Measurements from ENCODE around the gene MYPOP.
A peak's percentile ranks its signal among the peaks of the same experiment; 100 is the strongest.

The MYPOP gene

GRCh38 chr19:45885556-45886426, 16.6 kb downstream of the MYPOP start, which contains the start of gene IRF2BP1:
IRF2BP1 (minus strand) TSS chr19:45886141; CDS start chr19:45885774, 367 bp downstream.
- TF ChIP-seq PAX5 (IDR thresholded peaks at IDR 0.05; ENCODE audit: insufficient read depth, low read length, severe bottlenecking) (no peak), TAF1 (IDR thresholded peaks at IDR 0.05; ENCODE audit: low read depth, low read length) (no peak), POU2F2 (IDR thresholded peaks at IDR 0.05; ENCODE audit: low read depth, low read length) (no peak), POLR2AphosphoS5 (IDR thresholded peaks at IDR 0.05; ENCODE audit: low read depth, low read length) (no peak), POLR2A (IDR thresholded peaks at IDR 0.05; ENCODE audit: low read depth, low read length) (no peak), SPI1 (IDR thresholded peaks at IDR 0.05; ENCODE audit: low read depth, low read length) (no peak)
- DNase-seq (ENCODE audit: insufficient read length, low spot score) (peak; percentile 91), FAIRE-seq (no peak)

GRCh38 chr19:45884682-45885555, 17.5 kb downstream of the MYPOP start:
- FAIRE-seq (no peak), DNase-seq (ENCODE audit: insufficient read length, low spot score) (peak; percentile 57)

GRCh38 chr19:45883881-45884681, 18.3 kb downstream of the MYPOP start:
- TF ChIP-seq TAF1 (IDR thresholded peaks at IDR 0.05; ENCODE audit: low read depth, low read length) (no peak), PAX5 (IDR thresholded peaks at IDR 0.05; ENCODE audit: insufficient read depth, low read length, severe bottlenecking) (no peak), POU2F2 (IDR thresholded peaks at IDR 0.05; ENCODE audit: low read depth, low read length) (no peak), POLR2AphosphoS5 (IDR thresholded peaks at IDR 0.05; ENCODE audit: low read depth, low read length) (no peak), POLR2A (IDR thresholded peaks at IDR 0.05; ENCODE audit: low read depth, low read length) (no peak), SPI1 (IDR thresholded peaks at IDR 0.05; ENCODE audit: low read depth, low read length) (no peak)
- no peak for DNase-seq (ENCODE audit: insufficient read length, low spot score)
- FAIRE-seq, result no peak

More at GRCh38 chr19:45884682-45885555, 17.5 kb downstream of the MYPOP start:
- TF ChIP-seq SPI1 (IDR thresholded peaks at IDR 0.05; ENCODE audit: low read depth, low read length) (no peak), PAX5 (IDR thresholded peaks at IDR 0.05; ENCODE audit: insufficient read depth, low read length, severe bottlenecking) (no peak), TAF1 (IDR thresholded peaks at IDR 0.05; ENCODE audit: low read depth, low read length) (no peak), POLR2AphosphoS5 (IDR thresholded peaks at IDR 0.05; ENCODE audit: low read depth, low read length) (no peak)

- no peak for TF ChIP-seq PAX5 (IDR thresholded peaks at IDR 0.05; ENCODE audit: insufficient read depth, low read length, severe bottlenecking)
- TF ChIP-seq TAF1 (IDR thresholded peaks at IDR 0.05; ENCODE audit: low read depth, low read length), result no peak
- TF ChIP-seq POLR2AphosphoS5 (IDR thresholded peaks at IDR 0.05; ENCODE audit: low read depth, low read length), result no peak
- no peak for TF ChIP-seq POU2F2 (IDR thresholded peaks at IDR 0.05; ENCODE audit: low read depth, low read length)
- no peak for TF ChIP-seq SPI1 (IDR thresholded peaks at IDR 0.05; ENCODE audit: low read depth, low read length)
- FAIRE-seq (no peak), DNase-seq (ENCODE audit: insufficient read length, low spot score) (no peak)
Observed at GRCh38 chr19:45883586-45883880, 18.9 kb downstream of the MYPOP start.

GRCh38 chr19:45882652-45883585, 19.5 kb downstream of the MYPOP start:
- FAIRE-seq (peak; percentile 96), DNase-seq (ENCODE audit: insufficient read length, low spot score) (peak; percentile 86)
- no peak for TF ChIP-seq POLR2AphosphoS5 (IDR thresholded peaks at IDR 0.05; ENCODE audit: low read depth, low read length)
- no peak for TF ChIP-seq PAX5 (IDR thresholded peaks at IDR 0.05; ENCODE audit: insufficient read depth, low read length, severe bottlenecking)
- TF ChIP-seq POLR2A (IDR thresholded peaks at IDR 0.05; ENCODE audit: low read depth, low read length), result no peak
- TF ChIP-seq TAF1 (IDR thresholded peaks at IDR 0.05; ENCODE audit: low read depth, low read length), result no peak
- no peak for TF ChIP-seq POU2F2 (IDR thresholded peaks at IDR 0.05; ENCODE audit: low read depth, low read length)
- no peak for TF ChIP-seq SPI1 (IDR thresholded peaks at IDR 0.05; ENCODE audit: low read depth, low read length)

- no peak for TF ChIP-seq PAX5 (IDR thresholded peaks at IDR 0.05; ENCODE audit: insufficient read depth, low read length, severe bottlenecking)
- TF ChIP-seq POLR2A (IDR thresholded peaks at IDR 0.05; ENCODE audit: low read depth, low read length), result no peak
- no peak for TF ChIP-seq POU2F2 (IDR thresholded peaks at IDR 0.05; ENCODE audit: low read depth, low read length)
- no peak for TF ChIP-seq SPI1 (IDR thresholded peaks at IDR 0.05; ENCODE audit: low read depth, low read length)
- no peak for TF ChIP-seq POLR2AphosphoS5 (IDR thresholded peaks at IDR 0.05; ENCODE audit: low read depth, low read length)
- no peak for TF ChIP-seq TAF1 (IDR thresholded peaks at IDR 0.05; ENCODE audit: low read depth, low read length)
- no peak for DNase-seq (ENCODE audit: insufficient read length, low spot score)
- no peak for FAIRE-seq
Observed at GRCh38 chr19:45881909-45882528, 20.4 kb downstream of the MYPOP start.

- DNase-seq (ENCODE audit: insufficient read length, low spot score) (no peak), FAIRE-seq (no peak)
- TF ChIP-seq SPI1 (IDR thresholded peaks at IDR 0.05; ENCODE audit: low read depth, low read length), result peak; percentile 34; the same call in 1 of the 2 replicates
- no peak for TF ChIP-seq PAX5 (IDR thresholded peaks at IDR 0.05; ENCODE audit: insufficient read depth, low read length, severe bottlenecking)
Observed at GRCh38 chr19:45881082-45881908, 21.1 kb downstream of the MYPOP start.
